DMS53 treated with DMSO at 0.1 percent for 48 hours (cell line): ENCODE results near the gene LRP1-AS.
"Not testable (repeated sequence)": the region's sequence is repeated elsewhere in the genome, so short reads cannot be mapped to it uniquely, and the experiment has no call there.

Experiments used
- DNase-seq: peaks from one replicate; lab custom pipeline; 2025; ENCODE audit not compliant: unreplicated experiment; lab: John Stamatoyannopoulos, UW

The LRP1-AS gene

DNA sequence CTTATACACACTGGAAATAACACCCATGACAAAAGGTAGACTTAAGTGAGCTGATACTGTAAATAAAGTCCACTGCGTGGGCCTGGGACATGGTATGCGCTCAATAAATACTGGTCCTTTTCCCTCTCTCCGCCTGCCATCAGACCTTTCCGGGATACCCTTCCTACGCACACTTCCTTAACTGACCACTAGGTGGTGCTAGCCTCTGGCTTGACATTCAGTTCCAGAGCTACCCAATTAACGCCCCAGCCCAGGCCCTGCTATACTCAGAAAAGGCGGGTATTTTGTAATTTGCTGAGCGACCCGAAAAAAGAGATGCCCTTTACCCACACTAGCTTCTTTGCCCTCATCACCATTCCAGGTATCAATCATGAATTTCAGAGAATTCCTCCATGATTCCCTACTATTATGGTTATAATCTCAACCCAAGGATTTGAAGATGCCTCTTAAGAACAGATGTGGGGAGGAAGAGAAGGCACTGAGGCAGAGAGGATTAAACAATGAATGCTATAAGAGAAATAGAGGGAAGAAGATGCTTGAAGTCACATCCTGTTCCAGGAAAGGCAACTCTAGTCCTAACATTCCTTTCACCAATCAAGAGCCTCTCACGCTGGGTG is 23.1 kb downstream of the LRP1-AS start:
- DNase-seq, result peak; percentile 82

DNA sequence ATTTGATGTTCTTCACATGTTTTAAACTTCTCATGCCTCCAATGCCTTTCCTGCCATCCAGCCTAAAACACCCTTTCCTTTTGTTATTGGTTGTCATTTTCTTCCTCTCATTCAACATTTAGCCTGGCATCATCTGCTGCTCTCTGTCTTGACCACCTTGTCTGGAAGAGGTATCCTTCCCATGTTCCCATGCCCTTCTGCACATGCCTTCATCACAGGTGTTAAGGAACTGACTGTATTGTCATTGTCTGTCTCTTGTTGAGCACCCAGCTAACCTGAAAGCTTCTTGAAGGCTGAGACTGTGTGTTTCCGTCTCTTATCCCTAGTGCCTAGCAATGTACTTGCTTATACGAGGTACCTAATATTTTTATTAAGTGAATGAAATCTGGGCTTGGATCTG is 23.6 kb downstream of the LRP1-AS start:
- no peak for DNase-seq

GRCh38 chr12:57120718-57121117 is 26.7 kb downstream of the LRP1-AS start:
- DNase-seq, result not testable (repeated sequence)

DNA sequence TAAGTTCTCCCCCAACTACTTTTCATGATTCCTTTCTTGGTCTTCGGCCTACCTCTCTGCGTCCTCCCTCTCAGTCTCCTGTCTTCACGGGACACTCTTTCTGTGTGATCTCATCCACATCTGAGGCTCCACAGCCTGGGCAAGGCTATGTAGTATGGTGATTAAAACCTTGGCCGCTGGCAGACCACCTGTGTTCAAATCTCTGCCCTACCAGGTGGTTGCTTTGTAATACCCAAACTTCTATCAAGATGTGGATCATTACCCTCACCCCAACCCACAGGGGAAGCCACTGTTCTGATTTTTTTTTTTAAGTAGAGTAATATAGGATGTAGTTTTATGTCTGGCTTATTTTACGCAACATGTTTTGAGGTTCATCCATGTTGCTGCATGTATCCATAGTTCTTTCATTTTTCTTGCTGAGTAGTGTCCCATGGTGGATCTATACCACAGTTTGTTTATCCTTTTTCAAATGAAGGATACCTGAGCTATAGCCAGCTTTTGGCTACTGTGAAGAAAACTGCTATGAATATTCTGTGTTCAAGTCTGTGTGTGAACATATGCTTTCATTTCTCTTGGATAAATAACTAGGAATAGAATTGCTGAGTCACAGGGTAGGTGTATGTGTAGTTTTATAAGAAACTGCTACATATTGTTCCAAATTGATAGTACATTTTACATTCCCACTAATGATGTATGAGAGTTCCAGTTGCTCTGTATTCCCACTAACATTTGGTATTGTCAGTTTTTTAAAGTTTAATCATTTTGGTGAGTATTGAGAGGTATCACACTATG is 27.9 kb downstream of the LRP1-AS start:
- no peak for DNase-seq

DNA sequence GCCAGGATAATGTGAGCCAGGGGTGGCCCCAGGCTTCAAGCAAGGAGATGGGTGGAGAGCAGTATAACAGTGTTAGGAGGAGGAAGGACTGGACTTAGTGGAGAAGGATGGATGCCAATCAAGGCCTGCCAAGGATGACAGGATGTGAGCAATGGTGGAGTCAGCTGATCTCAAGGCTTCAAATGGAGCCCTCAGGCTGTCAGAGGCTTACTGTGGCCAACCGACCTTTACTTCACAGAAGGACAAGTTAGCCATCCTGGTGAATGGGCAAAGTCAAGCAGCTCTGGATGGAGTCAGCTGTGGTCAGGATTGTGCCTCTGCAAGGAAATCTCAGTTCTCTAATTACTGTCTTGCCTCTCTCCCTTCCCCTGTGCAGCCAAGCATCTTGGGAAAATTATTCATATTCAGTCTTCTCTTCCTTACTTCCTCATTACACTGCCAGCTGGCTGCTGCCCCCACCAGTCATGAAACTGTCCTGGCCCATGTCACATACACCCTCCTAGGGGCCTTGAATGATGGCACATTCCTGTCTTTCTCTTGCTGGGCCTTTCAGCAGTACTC is 28.6 kb downstream of the LRP1-AS start:
- no peak for DNase-seq

DNA sequence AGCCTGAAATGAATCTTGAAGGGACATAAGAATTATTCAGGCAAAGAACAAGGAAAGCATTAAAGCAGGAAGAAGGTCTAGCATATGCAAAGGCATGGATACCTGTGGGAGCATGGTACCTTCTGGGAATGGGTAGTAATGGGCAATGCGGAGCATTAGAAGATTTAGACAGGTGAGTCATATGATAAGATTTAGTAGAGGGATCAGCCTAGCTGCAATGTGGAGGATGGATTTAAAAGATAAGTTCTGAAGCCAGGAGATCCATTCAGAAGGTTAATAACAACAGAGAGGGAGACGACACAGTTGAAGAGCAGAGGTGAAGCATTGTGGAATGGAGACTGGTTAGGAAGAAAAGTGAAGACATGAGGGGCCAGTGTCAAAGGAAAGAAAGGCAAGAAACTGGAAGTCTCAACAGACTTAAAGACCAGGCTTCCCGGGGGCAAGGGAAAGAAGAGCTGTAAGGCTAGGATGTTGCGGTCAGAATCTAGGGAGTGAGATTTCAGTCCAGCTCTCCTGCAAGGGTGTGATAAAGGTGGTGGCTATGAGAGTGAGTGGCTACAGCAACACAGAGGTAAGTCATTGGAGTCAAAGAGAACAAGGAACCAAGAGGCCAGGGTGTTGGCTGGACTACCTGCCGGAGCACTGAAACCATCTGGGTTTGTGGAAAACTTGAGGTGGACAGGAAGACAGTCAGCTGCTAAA is 30.7 kb downstream of the LRP1-AS start:
- no peak for DNase-seq

GRCh38 chr12:57112492-57113294 is 34.7 kb downstream of the LRP1-AS start:
- DNase-seq, result no peak

GRCh38 chr12:57111031-57111734 is 36.2 kb downstream of the LRP1-AS start, which contains the start of gene STAT6:
TSS of gene STAT6 (minus strand) at chr12:57111362. CDS start at chr12:57108278, 3,084 bp downstream.
- peak; percentile 52 for DNase-seq

GRCh38 chr12:57110104-57111030 is 37.1 kb downstream of the LRP1-AS start:
- DNase-seq, result no peak

- no peak for DNase-seq
Measured at GRCh38 chr12:57109207-57110103, 38.0 kb downstream of the LRP1-AS start.

DNA sequence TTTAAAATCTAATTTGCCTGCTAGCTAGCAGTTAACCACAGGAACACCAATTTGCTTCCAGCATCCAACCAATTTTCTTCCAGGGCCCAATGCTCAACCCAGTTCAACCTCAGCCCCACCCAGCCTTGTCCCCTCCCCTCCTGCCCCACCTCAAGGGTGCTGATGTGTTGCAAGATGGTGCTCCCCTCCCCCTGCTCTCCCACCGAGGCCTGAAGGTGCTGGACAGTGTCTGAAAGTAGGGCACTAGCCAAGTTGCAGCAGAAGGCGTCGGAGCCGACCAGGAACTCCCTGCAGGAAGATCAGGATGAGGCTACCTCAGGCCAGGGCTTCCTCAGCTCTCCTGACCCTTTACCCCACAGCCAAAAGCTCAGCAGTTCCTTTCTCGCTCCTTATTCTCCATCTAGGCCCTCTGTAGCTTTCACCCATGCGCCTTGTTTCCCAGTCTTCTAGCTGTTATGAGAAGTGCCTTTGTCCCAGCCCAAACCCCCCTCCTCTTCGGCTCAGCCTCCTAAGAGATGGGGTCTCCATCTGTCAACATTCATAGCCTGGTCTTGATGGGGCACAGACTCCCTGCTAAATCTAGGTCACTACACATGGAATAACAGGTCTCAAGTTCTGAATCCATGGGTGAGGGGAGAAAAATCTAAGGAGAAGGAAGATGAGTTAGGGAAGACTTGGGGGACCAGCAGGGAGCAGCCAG is 39.8 kb downstream of the LRP1-AS start:
- no peak for DNase-seq

GRCh38 chr12:57106021-57106708 is 41.3 kb downstream of the LRP1-AS start:
- no peak for DNase-seq

GRCh38 chr12:57105011-57105753 is 42.2 kb downstream of the LRP1-AS start:
- DNase-seq, result no peak

DNA sequence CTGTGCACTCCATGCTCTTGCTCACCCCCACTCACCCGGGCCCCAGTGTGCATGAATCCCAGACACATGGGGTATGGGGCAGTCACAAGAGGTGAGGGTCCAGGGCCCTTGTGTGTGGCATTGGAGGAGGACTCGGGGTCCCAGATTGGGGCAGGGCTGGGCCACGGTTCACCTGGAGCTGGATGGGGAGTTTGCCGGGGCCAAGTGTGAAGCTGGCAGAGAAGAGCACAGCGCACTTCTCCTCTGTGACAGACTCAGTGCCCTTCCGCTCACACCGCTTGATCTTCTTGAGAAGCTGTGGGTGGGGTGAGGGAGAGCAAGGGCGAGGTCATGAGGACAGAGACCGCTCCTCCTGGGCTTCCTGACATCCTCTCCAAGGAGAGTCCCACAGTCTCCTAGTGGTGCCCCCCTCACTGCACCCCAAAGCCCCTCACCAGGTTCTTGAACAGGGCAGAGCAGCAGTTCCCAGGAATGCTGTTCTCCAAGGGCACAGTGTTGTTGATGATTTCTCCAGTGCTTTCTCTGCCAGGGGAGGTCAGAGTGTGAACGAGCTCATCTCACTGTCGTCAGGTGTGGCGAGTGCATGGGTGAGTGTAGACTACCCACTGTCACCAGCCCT is 43.0 kb downstream of the LRP1-AS start:
- DNase-seq, result no peak

- no peak for DNase-seq
Measured at GRCh38 chr12:57103856-57104255, 43.6 kb downstream of the LRP1-AS start.
